ENCODE measurements around the gene BBS12. TPM values are rescaled to one million over a fixed set of nuclear protein-coding genes. Genes with fewer than 3 reads are reported as not detected.

Gene BBS12
- total and polyA plus RNA-seq, 2 donors from 2014 or later: 8.3 to 9.9 TPM

DNA sequence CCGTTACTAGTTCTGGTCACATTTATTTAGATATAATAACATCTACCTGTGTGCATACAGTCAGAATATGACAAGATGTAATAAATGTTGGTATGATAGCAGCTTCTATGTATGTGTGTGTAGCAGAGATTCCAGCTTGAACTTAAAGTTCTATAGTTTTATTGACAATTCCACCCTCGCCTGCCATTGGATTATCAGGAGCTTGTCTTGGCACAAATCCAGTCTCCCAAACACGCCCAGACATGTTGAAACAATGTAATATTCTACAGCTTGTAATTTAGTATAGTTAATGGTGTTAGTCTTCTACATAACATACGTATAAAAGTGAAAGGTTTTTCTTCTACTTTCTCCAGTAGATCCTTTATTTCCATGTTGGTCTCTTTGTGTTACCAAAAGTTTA, 44.4 kb downstream of the BBS12 start:
- no peaks in the 10 kb centered on the region for H3K36me3 ChIP-seq (ENCODE audit: control insufficient read depth in 2 of 3, insufficient read depth in 3 of 3, low read length in 3 of 3)
- no peaks in the 10 kb centered on the region for H3K4me1 ChIP-seq (ENCODE audit: control insufficient read depth in 2 of 3, insufficient read depth in 2 of 3, low read depth in 1 of 3, low read length in 3 of 3)
- DNase-seq (no peak), FAIRE-seq (no peak)
- no peaks in the 10 kb centered on the region for H3K27me3 ChIP-seq (ENCODE audit: control insufficient read depth, insufficient read depth, low read length)
- H3K27ac ChIP-seq (ENCODE audit: low read depth in 2 of 2, low read length in 2 of 2): no peak overlapping the region
- H3K9me3 ChIP-seq (ENCODE audit: control insufficient read depth in 2 of 3, insufficient read depth in 1 of 3, low read length in 3 of 3): no peaks in the 10 kb centered on the region
- TF ChIP-seq, protein P1, sequence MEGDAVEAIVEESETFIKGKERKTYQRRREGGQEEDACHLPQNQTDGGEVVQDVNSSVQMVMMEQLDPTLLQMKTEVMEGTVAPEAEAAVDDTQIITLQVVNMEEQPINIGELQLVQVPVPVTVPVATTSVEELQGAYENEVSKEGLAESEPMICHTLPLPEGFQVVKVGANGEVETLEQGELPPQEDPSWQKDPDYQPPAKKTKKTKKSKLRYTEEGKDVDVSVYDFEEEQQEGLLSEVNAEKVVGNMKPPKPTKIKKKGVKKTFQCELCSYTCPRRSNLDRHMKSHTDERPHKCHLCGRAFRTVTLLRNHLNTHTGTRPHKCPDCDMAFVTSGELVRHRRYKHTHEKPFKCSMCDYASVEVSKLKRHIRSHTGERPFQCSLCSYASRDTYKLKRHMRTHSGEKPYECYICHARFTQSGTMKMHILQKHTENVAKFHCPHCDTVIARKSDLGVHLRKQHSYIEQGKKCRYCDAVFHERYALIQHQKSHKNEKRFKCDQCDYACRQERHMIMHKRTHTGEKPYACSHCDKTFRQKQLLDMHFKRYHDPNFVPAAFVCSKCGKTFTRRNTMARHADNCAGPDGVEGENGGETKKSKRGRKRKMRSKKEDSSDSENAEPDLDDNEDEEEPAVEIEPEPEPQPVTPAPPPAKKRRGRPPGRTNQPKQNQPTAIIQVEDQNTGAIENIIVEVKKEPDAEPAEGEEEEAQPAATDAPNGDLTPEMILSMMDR (IDR thresholded peaks at IDR 0.05; ENCODE audit: borderline replicate concordance, extremely low read depth, insufficient read depth): no peak
- no peak overlapping the region for H3K4me3 ChIP-seq (ENCODE audit: low read length in 3 of 3)
- no peak overlapping the region for H3K9ac ChIP-seq (ENCODE audit: low read length in 3 of 3)
- intact Hi-C loops (cut with DNase I): no loop called here

GRCh38 chr4:122777846-122778673, 45.6 kb downstream of the BBS12 start:
- H3K4me1 ChIP-seq (ENCODE audit: control insufficient read depth in 2 of 3, insufficient read depth in 2 of 3, low read depth in 1 of 3, low read length in 3 of 3): no peaks in the 10 kb centered on the region
- H3K9me3 ChIP-seq (ENCODE audit: control insufficient read depth in 2 of 3, insufficient read depth in 1 of 3, low read length in 3 of 3): no peaks in the 10 kb centered on the region
- no peak for FAIRE-seq
- H3K36me3 ChIP-seq (ENCODE audit: control insufficient read depth in 2 of 3, insufficient read depth in 3 of 3, low read length in 3 of 3): no peaks in the 10 kb centered on the region
- no peak for DNase-seq
- no peaks in the 10 kb centered on the region for H3K27me3 ChIP-seq (ENCODE audit: control insufficient read depth, insufficient read depth, low read length)
- TF ChIP-seq, protein P1 (IDR thresholded peaks at IDR 0.05; ENCODE audit: borderline replicate concordance, extremely low read depth, insufficient read depth): no peak
- intact Hi-C loops (cut with DNase I): no loop called here
- H3K27ac ChIP-seq (ENCODE audit: low read depth in 2 of 2, low read length in 2 of 2): no peak overlapping the region
- H3K4me3 ChIP-seq (ENCODE audit: low read length in 3 of 3): no peak overlapping the region
- no peak overlapping the region for H3K9ac ChIP-seq (ENCODE audit: low read length in 3 of 3)

GRCh38 chr4:122781486-122781885, 49.0 kb downstream of the BBS12 start:
- peaks cover 0 to 4% (median 0%) of the 10 kb centered on the region in 3 donors for H3K4me1 ChIP-seq (ENCODE audit: control insufficient read depth in 2 of 3, insufficient read depth in 2 of 3, low read depth in 1 of 3, low read length in 3 of 3)
- H3K36me3 ChIP-seq (ENCODE audit: control insufficient read depth in 2 of 3, insufficient read depth in 3 of 3, low read length in 3 of 3): no peaks in the 10 kb centered on the region
- H3K27ac ChIP-seq (ENCODE audit: low read depth in 2 of 2, low read length in 2 of 2): no peak overlapping the region
- no peak overlapping the region for H3K4me3 ChIP-seq (ENCODE audit: low read length in 3 of 3)
- intact Hi-C loops (cut with DNase I): no loop called here
- TF ChIP-seq, protein P1 (IDR thresholded peaks at IDR 0.05; ENCODE audit: borderline replicate concordance, extremely low read depth, insufficient read depth): no peak
- no peak for DNase-seq
- H3K9me3 ChIP-seq (ENCODE audit: control insufficient read depth in 2 of 3, insufficient read depth in 1 of 3, low read length in 3 of 3): no peaks in the 10 kb centered on the region
- H3K9ac ChIP-seq (ENCODE audit: low read length in 3 of 3): no peak overlapping the region
- no peak for FAIRE-seq
- H3K27me3 ChIP-seq (ENCODE audit: control insufficient read depth, insufficient read depth, low read length): no peaks in the 10 kb centered on the region

All from kidney (tissue), 14 donors.